Renal pelvis (tissue), 4 donors: ENCODE data around the gene TEX22. TPM values are rescaled to one million over a fixed set of nuclear protein-coding genes. Genes with fewer than 3 reads are reported as not detected.

Experiments
- DNase-seq: peaks from one replicate; pipeline ENCODE4 v3.0.0-alpha.2; 2013
- polyA plus RNA-seq, 3 donors: library from polyadenylated mRNA; unstranded; fragments of 120-200 nt; gene quantifications; one replicate each; pipeline ENCODE4 v1.2.1, GENCODE V29; 2013; ENCODE audit not compliant: insufficient read length in 3 of 3

The TEX22 gene
- polyA plus RNA-seq, 3 donors = 1.4 to 3.6 (median 2.6) TPM

DNA sequence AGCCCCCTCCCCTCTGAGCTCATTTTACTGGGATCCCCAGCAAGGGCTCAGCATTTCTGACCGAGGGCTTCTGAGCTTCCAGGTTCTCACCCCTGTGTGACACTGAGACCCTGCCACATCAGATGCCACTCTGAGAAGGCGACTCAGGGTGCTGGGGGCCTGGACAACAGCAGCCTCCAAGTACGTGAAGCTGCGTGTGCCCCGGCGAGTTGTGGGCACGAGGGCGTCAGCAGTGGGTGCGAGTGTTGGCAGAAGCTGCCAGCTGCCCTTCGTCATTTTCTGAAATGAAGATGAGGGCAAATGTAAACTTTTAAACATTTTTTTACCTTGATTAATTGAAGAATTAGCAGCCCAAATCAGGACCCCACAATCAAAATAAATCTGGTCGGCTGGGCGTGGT, 32.7 kb upstream of the TEX22 start:
- no peak for DNase-seq

- no peak for DNase-seq
Observed at GRCh38 chr14:105366386-105367074, 31.8 kb upstream of the TEX22 start.

DNA sequence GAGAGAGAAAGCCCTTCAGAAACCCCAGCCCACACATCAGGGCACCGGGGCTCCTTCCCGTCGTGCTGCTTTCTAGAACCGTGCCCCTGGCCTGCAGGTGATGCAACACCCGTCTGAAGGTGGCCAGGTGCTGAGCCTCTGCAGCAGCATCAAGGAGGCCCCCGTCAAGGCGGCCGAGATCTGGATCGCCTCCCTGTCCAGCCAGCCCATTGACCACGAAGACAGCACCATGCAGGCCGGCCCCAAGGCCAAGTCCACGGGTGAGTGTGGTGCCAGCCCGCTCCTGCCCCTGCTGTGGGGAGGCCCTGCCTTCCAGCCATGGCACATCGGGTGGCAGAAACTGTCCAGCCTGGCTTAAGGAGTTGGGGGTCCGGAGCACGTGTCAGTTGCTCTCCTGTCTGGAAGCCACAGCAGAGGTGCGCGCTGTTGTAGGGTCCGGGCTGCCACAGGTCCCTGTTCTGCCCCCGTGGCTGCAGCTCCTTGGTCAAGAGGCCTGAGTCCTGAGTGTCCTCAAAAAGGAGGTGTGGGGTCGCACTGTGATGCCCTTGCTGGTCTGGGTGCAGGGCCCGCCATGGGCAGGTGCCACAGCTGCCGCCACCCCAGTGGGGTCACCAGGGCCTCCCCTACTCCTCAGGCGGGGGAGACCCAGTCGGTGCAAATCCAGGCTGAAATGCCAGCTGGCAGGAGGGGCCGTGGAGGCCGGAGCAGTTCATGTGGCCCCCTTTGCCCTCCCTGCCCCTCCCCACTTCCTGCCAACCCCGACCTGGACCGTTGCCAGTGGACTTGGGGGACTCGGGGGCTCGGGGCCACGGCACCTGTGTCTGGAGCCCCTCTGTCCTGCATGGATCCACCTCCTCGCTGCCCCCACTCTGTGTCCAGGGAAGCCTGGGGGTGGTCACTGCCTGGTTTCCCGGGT, 31.0 kb upstream of the TEX22 start:
- DNase-seq = no peak

DNA sequence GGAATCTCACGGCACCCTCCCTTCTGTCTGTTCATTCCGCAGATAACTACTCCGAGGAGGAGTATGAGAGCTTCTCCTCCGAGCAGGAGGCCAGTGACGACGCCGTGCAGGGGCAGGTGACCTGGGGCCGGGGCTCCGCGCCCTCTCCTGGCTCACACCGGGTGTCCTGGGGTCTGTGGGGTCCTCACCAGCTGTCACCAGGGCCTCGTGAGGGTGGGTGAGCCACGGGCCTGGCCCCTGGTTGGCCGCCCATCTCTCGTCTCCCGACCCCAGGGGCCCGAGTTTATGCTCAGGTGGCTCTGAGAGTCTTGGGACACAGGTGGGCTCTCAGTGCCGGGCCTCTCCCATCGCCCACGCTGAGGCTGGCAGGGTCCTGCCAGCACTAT, 30.3 kb upstream of the TEX22 start:
- no peak for DNase-seq

- DNase-seq = no peak
Observed at GRCh38 chr14:105368426-105368825, 29.9 kb upstream of the TEX22 start.

DNA sequence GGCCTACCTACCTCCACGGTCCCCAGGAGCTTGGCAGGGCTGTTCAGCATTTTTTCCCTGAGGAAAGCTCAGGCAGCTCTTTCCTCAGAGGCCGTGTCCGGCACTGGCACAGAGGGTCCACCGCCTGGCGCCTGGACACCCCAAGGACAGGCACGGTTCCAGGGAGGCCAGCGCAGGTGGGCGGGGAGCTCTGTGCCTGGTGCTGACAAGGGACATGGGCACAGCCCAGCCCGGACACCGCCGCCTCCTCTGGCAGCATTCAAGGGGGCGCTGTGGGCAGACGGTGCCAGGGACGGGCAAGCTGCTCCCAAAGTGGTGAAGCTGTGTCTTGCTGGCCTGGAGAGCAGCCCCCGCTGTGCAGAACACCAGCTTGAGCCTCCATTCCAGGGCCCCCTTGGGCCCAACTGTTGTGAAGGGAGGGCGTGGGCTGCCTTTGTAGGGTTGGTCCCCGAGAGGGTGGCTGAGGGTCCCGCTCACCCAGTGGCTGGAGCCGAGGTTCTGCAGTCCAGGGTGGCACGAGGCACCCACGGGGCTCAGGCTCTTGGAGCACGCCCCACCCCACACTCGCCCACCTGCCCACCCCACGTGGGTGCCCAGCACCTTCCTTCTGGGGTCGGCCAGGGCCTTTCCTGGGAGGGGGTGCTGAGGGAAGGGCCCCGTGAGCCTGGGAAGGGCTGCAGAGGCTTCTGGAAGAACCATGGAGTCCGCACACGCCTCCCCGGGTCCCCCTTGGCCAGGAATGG, 29.3 kb upstream of the TEX22 start:
- no peak for DNase-seq

- no peak for DNase-seq
Observed at GRCh38 chr14:105369653-105370040, 28.7 kb upstream of the TEX22 start.

- no peak for DNase-seq
Observed at GRCh38 chr14:105374389-105374788, 23.9 kb upstream of the TEX22 start.

GRCh38 chr14:105375635-105376057, 22.7 kb upstream of the TEX22 start:
- no peak for DNase-seq

GRCh38 chr14:105376521-105377440, 21.6 kb upstream of the TEX22 start:
- no peak for DNase-seq

DNA sequence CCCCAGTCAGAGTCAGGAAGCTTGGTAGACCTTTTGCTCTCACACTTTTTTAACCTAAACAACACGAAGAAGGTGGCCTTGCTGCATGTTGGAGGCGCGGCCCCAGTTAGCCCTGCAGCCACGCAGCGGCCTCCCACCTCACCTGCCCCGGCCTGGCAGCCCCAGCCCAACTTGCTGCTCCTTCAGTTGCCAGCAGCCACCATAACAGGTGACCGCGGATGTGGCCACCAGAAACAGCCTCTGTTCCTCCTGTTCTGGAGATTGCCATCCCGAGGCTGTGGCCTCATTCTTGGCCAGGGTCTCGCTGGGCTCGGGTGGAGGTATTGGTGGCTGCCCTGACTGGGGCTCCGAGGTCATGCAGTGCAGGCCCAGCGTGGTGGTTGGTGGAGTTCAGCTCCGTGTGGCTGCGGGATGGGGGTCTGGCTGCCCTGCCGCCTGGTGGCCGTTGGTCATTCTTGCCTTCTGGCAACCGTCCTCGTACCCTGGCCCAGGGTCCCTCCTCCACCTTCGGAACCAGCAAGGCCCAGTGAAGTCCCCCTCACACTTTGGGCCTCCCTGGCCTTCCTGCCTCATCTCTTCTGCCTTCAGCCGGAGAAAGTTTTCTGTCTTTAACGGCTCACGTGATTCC, 20.7 kb upstream of the TEX22 start:
- DNase-seq = no peak

GRCh38 chr14:105378199-105378598, 20.1 kb upstream of the TEX22 start:
- no peak for DNase-seq

DNA sequence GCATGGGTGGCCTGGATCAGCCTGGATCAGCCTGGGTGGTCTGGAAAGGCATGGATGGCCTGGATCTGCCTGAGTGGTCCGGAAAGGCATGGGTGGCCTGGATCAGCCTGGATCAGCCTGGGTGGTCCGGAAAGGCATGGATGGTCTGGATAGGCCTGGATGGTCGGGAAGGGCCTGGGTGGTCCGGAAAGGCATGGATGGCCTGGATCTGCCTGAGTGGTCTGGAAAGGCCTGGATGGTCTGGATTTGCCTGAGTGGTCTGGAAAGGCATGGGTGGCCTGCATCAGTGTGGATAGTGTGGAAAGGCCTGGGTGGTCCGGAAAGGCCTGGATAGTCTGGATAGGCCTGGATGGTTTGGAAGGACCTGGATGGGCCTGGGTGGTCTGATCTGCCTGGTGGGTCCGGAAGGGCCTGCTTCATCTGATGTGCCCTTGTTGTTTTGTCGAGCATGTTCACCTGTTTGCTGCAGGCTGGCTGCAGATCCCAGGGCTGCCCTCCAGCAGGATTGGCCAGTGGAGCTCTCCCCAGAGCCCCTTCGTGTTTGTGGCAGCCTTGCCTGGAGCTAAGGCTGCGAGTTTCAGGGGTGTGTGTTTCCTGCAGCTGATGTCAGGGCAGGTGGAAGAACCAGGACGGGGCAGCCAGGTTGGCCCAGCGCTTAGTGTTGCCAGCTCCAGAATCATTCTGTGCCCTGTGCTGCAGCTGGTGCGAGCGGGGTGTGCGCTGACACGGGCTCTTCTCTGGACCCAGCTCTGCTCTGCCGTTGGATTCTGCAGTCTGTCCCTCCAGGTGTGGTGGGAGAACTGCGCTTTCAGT, 19.3 kb upstream of the TEX22 start:
- DNase-seq = no peak

DNA sequence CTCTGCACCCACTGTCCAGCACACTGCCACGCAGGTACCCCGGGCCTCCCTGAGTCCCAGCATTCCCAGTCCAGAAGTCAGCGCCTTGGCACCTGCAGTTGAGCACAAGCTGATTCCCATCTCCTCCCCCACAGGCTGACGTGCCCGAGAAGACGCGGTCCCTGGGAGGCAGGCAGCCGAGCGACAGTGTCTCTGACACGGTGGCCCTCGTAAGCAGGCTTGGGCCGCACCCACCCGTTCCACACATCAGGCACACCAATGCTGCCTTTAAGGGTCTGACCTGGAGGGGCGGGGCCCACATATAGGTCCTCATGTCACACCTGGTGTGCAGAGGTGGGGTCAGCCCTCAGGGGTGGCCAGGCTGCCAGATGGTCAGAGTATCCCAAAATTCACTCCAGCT, 18.4 kb upstream of the TEX22 start:
- no peak for DNase-seq

- no peak for DNase-seq
Observed at GRCh38 chr14:105380756-105381155, 17.6 kb upstream of the TEX22 start.

DNA sequence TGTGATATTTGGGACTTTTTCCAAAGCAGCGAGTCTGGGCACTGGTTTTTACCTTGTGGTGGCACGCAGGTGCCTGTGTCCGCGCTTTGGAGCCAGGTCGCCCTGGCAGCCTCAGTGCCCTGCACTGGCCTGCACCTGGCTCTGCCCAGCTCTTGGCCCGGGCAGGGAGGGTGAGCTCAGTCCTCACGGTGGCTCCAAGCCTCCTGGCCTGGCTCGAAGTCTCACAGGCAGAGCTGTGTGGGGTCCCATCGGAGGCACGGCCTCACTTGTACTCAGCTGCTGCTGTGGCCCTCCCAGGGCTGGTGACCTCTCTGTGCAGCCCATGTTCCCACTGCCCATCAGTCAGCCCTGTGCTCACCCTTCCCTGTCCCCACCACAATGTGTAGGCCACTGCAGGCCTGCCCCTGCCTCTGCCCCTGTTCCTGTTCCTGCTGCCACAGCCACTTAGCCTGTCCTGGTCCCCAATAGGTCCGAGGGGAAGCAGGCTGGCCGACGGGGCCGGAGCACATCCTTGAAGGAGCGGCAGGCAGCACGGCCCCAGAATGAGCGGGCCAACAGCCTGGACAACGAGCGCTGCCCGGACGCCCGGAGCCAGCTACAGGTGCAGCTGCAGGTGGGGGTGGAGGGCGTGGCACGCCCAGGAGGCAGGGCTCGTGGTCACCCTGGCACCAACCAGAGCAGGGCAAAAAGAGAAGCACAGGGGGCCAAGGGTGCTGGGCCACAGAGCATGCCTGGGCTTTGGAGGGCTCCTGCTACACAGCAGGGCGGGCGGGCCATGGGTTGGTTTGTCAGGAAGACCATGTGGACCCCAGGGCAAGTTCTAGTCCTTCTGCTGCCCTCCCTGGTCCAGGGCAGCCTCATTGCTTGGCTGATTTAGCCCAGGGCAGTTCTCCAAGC, 16.6 kb upstream of the TEX22 start:
- DNase-seq = no peak

DNA sequence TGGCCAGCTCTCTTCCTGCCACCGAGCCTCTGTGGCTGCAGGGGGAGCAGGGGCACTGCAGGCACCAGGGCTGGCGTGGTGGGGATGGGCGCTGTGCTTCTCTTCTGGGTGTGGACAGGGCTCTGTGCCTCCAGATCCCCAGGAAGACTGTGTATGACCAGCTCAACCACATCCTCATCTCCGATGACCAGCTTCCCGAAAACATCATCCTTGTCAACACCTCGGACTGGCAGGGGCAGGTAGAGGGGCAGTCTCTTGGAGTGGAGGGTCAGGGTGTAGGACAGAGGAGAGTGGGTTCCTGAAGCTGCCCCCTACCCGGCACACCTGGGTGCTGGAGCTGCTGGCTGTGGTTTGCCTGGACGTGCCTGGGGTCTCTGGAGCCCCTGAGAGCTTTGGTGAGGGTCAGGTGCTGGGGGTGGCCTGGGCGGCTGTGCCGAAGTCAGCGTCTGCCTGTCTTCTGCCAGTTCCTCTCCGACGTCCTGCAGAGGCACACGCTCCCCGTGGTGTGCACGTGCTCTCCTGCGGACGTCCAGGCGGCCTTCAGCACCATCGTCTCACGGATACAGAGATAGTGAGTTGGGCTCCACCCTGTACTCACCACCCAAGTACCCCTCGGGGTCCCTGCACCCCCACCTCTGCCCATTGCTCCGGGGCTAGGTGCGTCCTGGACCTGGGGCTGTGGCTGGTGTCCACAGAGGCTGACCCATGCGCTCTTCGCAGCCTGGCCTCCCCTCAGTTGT, 15.8 kb upstream of the TEX22 start:
- DNase-seq = no peak

GRCh38 chr14:105383083-105383730, 15.1 kb upstream of the TEX22 start:
- no peak for DNase-seq
